ENCODE measurements around the gene IGFL1. TPM values are rescaled to one million over a fixed set of nuclear protein-coding genes. Genes with fewer than 3 reads are reported as not detected.

Gene IGFL1
- total and polyA plus RNA-seq, 2 experiments from 2014 or later = not detected

DNA sequence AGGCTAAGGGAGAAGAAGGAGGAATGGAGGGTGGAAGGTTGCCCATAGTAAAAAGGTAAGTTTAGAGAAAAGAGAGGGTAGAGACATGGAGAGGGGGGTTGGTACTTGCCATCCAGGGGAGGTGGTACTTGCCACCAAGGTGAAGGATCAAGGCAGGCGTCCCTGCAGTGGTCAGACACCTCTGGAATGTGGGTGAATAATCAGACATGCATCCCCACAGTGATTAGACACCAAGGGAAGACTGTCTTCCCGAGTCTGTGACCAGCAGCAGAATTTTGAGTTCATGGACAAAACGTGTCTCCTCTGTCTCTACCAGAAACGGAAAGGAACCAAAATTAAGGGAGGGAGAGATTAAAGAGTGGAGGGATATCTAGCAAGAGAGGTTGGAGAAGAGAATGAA lies 27.1 kb upstream of the IGFL1 start:
- no peak overlapping the region for H3K27ac ChIP-seq (ENCODE audit: low read depth)
- no peaks in the 10 kb centered on the region for H3K27me3 ChIP-seq (ENCODE audit: insufficient read depth)
- Mint-ChIP-seq H3K27ac (no peak overlapping the region), H3K4me1 (no peaks in the 10 kb centered on the region; the same call in 2 of the 3 replicates), H3K27me3 (ENCODE audit: insufficient read depth, low read depth, poor library complexity) (peaks cover 15% of the 10 kb centered on the region), H3K36me3 (ENCODE audit: low read depth) (peaks cover 10% of the 10 kb centered on the region; the same call in 2 of the 3 replicates), H3K4me3 (no peak overlapping the region), H3K9me3 (peaks cover 44% of the 10 kb centered on the region)
- H2AFZ ChIP-seq = no peak overlapping the region
- no peaks in the 10 kb centered on the region for H3K79me2 ChIP-seq (replicated peaks; ENCODE audit: insufficient read depth)
- H3K36me3 ChIP-seq (ENCODE audit: insufficient read depth) = no peaks in the 10 kb centered on the region
- H4K20me1 ChIP-seq (replicated peaks; ENCODE audit: insufficient read depth) = no peaks in the 10 kb centered on the region
- H3F3A ChIP-seq (replicated peaks; ENCODE audit: low read depth) = no peaks in the 10 kb centered on the region
- TF ChIP-seq, protein P1, sequence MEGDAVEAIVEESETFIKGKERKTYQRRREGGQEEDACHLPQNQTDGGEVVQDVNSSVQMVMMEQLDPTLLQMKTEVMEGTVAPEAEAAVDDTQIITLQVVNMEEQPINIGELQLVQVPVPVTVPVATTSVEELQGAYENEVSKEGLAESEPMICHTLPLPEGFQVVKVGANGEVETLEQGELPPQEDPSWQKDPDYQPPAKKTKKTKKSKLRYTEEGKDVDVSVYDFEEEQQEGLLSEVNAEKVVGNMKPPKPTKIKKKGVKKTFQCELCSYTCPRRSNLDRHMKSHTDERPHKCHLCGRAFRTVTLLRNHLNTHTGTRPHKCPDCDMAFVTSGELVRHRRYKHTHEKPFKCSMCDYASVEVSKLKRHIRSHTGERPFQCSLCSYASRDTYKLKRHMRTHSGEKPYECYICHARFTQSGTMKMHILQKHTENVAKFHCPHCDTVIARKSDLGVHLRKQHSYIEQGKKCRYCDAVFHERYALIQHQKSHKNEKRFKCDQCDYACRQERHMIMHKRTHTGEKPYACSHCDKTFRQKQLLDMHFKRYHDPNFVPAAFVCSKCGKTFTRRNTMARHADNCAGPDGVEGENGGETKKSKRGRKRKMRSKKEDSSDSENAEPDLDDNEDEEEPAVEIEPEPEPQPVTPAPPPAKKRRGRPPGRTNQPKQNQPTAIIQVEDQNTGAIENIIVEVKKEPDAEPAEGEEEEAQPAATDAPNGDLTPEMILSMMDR (conservative IDR thresholded peaks at IDR 0.05; ENCODE audit: low read depth in 2 of 2) = no peak
- no peak for TF ChIP-seq STAT1 (IDR thresholded peaks at IDR 0.05; ENCODE audit: unreplicated experiment)
- no peak for TF ChIP-seq EZH2phosphoT487 (IDR thresholded peaks at IDR 0.05; ENCODE audit: unreplicated experiment)
- no peak for TF ChIP-seq ZNF114 (CRISPR knock-in tag; IDR thresholded peaks at IDR 0.05)
- TF ChIP-seq, protein P2, sequence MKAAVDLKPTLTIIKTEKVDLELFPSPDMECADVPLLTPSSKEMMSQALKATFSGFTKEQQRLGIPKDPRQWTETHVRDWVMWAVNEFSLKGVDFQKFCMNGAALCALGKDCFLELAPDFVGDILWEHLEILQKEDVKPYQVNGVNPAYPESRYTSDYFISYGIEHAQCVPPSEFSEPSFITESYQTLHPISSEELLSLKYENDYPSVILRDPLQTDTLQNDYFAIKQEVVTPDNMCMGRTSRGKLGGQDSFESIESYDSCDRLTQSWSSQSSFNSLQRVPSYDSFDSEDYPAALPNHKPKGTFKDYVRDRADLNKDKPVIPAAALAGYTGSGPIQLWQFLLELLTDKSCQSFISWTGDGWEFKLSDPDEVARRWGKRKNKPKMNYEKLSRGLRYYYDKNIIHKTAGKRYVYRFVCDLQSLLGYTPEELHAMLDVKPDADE (IDR thresholded peaks at IDR 0.05) = no peak
- no peak for TF ChIP-seq JUNB (IDR thresholded peaks at IDR 0.05; ENCODE audit: unreplicated experiment)
- no peak for TF ChIP-seq EZH2 (IDR thresholded peaks at IDR 0.05; ENCODE audit: low read depth, unreplicated experiment)
- TF ChIP-seq ZNF331 (CRISPR knock-in tag; IDR thresholded peaks at IDR 0.05; ENCODE audit: low read depth) = no peak
- TF ChIP-seq, protein P3, sequence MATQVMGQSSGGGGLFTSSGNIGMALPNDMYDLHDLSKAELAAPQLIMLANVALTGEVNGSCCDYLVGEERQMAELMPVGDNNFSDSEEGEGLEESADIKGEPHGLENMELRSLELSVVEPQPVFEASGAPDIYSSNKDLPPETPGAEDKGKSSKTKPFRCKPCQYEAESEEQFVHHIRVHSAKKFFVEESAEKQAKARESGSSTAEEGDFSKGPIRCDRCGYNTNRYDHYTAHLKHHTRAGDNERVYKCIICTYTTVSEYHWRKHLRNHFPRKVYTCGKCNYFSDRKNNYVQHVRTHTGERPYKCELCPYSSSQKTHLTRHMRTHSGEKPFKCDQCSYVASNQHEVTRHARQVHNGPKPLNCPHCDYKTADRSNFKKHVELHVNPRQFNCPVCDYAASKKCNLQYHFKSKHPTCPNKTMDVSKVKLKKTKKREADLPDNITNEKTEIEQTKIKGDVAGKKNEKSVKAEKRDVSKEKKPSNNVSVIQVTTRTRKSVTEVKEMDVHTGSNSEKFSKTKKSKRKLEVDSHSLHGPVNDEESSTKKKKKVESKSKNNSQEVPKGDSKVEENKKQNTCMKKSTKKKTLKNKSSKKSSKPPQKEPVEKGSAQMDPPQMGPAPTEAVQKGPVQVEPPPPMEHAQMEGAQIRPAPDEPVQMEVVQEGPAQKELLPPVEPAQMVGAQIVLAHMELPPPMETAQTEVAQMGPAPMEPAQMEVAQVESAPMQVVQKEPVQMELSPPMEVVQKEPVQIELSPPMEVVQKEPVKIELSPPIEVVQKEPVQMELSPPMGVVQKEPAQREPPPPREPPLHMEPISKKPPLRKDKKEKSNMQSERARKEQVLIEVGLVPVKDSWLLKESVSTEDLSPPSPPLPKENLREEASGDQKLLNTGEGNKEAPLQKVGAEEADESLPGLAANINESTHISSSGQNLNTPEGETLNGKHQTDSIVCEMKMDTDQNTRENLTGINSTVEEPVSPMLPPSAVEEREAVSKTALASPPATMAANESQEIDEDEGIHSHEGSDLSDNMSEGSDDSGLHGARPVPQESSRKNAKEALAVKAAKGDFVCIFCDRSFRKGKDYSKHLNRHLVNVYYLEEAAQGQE (IDR thresholded peaks at IDR 0.05; ENCODE audit: unreplicated experiment) = no peak
- no peak for TF ChIP-seq NANOG (IDR thresholded peaks at IDR 0.05; ENCODE audit: borderline replicate concordance)
- H3K4me2 ChIP-seq = no peak overlapping the region
- H3K4me3 ChIP-seq = no peak overlapping the region
- no peaks in the 10 kb centered on the region for H3K9me2 ChIP-seq (ENCODE audit: insufficient read depth)
- ATAC-seq (no peak), DNase-seq (ENCODE audit: low spot score) (no peak)
- no peaks in the 10 kb centered on the region for H3K4me1 ChIP-seq (ENCODE audit: insufficient read depth)
